Activated CD4-positive, alpha-beta T cell treated with anti-CD3 and anti-CD28 coated beads, Interleukin-2, amount 50 U/mL, for 24 hours (primary cell): Measurements from ENCODE around the gene PHLDA3.

Experiments used
- DNase-seq, 2 donors: peaks; one replicate each; pipeline ENCODE4 v3.0.0-alpha.2; 2020; ENCODE audit warnings: low read depth in 1 of 2, low spot score in 1 of 2

The PHLDA3 gene

DNA sequence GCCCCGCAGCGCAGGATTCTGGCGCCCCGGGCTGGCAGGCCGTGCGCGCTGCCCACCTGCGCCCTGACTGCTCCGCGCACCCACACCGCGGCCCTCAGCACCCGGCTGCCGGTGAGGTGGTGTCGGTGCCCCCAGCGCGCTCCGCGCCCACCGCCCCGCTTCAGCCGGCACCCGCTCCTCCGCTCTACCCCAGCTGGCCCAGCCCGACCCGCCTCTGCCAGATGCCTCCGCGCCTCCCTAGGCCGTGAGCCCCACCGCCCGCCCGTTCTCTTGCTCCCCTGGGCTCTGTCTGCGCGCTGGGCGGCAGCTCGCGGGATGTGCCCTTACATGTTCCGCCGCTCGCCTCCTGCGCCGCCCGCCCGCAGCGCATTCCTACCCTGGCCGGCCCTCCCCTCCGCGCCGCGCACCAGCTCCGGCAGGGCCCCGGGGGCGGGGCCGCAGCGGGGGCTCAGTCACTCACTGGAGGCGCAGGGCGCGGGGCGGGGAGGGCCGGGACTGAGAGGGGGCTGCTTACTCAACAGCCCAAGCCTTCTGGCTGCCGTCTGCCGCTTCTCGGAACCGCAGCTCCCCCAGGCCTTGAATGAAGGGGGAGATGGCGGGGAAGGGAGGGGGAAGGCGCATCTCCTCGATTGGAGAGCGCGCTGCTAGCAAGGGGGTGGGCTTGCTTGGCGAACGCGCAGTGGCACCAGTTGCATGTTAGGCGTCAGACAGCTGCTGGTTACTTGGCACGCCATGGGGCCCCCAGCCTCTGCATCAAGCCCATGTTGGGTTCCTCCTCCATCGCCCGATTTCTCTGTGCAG is at the start of gene PHLDA3:
Gene PHLDA3 (minus strand): TSS at position 345 of the 801 bp plus-strand sequence. CDS start 402 bp downstream, outside the sequence.
- DNase-seq = no peak

DNA sequence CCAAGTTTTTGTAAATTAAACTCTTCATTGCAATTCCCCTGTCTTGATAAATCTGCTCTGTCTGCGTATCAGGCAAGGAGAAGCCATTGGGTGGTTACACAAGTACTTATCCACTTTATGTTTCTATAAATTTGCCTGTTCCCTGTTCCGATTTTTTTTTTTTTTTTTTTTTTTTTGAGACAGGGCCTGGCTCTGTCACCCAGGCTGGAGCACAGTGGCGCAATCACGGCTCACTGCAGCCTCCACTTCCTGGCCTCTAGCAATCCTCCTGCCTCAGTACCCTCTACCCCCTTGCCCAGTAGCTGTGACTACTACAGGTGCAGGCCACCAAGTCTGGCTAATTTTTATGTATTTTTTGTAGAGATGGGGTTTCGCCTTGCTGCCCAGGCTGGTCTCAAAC is 49.1 kb upstream of the PHLDA3 start:
- DNase-seq = no peak

DNA sequence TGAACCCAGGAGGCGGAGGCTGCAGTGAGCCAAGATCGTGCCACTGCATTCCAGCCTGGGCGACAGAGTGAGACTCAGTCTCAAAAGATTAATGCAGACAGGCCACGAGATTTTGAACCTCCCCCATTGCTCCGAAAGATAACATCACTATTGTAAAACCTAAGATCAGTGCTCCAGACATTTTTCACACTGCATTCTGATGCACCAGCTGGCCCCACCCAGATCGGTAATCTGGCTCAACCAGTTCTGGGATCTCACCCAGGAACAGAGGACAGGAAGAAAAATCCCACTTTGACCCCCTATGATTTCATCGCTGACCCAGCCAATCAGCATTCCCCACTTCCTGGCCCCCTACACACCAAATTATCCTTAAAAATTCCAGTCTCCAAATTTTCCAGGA is 48.6 kb upstream of the PHLDA3 start:
- DNase-seq = no peak

DNA sequence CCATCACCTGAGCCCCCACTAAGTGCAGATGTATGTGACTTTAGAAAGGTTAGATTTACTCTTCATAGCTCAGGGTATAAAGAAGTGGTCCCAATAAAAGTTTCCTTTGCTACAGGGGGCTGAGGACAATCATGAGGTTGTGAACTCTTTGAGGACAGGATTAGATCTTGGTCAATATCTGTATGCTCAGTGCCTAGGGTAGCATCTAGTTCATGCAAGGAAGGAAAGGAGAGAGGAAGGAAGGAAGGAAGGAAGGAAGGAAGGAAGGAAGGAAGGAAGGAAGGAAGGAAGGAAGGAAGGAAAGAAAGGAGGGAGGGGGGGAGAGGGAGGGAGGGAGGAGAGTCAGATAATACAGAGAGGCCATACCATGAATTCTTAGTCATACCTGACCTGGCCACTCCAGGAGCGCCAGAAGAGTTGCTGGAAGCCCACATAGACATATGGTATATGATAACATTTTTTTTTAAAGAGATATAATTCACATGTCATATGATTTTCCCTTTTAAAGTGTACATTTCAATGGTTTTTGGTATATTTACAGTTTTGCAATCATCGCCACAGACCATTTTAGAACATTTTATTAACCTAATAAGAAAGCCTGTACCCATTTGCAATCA is 47.6 kb upstream of the PHLDA3 start:
- DNase-seq = no peak

DNA sequence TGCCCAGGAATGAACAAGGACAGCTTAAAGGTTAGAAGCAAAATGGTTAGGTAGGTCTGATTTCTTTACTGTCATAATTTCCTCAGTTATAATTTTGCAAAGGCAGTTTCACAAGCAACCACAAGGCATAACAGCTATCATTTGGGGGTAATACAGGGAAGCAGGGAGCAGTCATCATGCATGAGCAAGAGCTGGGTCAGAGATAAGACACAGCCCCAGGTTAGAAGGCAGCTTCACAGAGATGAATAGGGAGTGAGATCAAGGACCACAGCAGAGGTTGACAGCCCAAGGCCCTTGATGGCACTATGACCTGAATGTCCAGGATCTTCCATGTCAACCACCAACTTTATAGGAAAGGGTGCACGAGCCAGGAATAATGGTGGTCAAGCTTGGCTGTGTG is 46.9 kb upstream of the PHLDA3 start:
- DNase-seq = no peak

DNA sequence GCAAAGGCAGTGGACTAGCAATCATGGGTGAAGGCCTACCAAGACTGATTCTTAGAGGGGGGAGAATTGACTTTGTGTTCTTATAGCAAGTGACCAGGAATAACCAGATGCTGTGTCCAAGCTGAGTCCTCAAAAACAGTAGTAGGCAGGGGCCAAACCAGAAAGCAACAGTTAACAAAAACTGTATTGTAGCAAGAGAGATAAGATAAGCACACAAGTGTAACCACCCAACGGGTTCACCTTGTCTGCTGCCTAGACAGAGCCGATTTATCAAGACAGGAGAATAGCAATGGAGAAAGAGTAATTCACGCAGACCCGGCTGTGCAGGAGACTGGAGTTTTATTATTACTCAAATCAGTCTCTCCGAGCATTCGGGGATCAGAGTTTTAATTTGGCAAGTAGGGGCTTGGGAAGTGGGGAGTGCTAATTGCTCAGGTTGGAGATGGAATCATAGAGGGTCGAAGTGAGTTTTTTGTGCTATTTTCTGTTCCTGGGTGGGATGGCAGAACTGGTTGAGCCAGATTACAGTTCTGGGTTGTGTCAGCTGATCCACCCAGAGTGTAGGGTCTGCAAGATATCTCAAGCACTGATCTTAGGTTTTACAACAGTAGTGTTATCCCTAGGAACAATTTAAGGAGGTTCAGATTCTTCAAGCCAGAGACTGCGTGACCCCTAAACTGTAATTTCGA is 46.2 kb upstream of the PHLDA3 start:
- DNase-seq = no peak

DNA sequence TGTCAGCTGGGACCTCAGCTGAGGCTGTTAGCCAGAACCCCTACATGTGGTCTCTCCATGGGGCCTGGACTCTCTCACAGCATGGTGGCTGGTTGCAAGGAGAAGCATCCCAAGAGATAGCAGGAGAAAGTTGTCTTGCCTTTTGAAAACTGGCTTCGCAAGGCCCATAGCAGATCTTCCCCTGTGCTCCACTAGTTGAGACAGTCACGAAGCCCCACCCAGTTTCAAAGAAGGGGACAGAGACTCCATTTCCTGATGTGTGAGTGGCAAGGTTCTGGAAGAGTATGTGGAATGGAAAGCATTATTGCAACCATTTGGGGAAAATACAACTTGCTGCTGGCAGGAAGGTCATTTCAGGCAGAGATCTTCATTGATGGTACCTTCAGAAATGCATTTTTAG is 45.5 kb upstream of the PHLDA3 start:
- no peak for DNase-seq

DNA sequence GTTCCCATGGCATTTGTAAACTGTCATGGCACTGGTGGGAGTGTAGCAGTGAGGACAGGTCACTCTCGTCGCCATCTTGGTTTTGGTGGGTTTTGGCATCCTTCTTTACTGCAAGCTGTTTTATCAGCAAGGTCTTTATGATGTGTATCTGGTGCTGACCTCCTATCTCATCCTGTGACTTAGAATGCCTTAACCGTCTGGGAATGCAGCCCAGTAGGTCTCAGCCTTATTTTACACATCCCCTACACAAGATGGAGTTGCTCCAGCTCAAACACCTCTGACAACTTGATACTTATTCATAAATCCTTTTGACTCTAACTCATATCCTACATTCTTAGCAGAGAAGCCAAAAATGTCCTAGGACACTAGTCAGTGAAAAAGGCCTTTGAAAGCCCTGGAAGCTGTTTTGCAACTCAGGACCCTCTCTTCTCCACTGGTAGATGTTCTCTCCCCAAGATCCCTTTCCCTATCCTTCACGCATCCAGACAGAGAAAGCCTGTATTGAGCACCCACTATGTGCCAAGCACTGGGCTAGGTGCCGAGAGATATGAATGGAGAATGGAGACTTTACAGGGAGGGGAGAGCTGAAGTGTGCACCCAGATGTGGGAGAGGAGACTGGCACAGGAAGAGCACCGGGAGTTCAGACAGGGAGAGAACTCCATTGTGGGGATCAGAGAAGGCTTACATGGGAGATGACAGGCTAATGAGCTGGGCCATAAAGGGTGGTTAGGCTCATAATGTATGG is 44.7 kb upstream of the PHLDA3 start:
- DNase-seq = no peak

DNA sequence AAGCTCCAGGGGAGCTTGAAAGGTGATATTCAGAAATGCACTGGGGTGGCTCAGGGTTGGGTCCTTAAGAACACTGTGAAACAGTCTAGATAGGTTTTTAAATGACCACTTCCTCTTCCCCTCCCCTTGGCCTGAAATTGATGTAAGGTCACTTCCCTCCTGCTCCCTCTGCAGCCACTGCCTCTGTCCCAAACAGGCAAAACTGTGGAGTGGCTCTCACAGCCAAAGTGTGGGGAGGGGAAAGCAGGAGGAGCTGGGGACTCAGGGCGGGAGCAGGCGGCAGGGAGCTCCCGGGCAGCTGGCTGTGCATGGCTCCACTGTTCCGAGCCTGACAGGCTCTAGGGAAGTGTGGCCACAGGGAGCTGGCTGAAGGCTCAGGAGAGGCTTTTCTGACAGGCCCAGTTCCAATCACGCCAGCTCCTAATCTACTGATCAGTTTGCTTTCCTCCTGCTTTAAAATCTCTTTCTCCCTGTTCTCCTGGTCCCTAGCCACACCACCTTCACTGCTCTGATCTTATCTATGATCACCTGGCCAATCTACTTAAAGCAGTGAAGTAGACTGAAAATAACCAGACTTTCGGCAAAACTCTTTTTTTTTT is 43.1 kb upstream of the PHLDA3 start:
- DNase-seq = no peak

DNA sequence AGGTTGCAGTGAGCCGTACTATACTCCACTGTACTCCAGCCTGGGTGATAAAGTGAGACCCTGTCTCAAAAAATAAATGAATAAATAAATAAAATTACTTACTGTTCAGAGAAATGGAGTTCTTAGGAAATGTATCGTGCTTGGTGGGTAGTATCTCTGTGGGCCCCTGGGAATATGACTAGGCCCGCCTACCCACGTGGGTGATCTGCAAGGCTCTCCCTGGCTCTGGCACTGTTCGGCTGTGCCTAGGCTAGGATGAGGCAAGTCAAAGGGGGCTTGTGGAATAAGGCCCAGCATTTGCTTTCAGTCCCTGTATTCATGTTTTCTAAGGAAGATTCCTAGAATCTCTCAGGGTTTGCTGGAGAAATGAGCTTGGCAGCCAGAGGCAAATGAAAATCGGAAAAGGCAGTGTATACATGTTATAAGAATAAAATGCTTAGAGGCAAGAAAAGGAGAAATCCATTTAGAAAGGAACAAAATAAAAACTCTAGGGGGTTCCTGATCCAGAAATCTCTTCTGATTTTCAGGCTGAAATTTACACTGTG is 42.5 kb upstream of the PHLDA3 start:
- no peak for DNase-seq

DNA sequence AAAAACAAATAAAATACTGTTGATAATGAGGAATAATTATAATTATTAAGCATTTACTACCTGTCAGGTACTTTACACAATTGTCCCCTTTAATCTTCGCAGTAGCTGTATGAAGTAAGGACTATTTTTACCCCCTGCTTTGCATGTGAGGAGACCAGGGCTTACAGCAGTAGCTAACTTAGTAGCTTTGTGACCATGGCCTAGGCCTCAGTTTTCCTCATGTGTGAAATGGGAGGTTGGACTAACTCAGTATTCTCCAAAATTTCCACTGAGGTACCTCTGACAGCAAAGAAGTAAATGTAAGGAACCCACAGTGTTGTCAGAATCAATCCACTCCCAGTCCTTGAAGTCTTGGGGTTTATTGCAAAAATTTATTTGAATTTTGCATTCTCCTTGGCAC is 41.7 kb upstream of the PHLDA3 start:
- no peak for DNase-seq

DNA sequence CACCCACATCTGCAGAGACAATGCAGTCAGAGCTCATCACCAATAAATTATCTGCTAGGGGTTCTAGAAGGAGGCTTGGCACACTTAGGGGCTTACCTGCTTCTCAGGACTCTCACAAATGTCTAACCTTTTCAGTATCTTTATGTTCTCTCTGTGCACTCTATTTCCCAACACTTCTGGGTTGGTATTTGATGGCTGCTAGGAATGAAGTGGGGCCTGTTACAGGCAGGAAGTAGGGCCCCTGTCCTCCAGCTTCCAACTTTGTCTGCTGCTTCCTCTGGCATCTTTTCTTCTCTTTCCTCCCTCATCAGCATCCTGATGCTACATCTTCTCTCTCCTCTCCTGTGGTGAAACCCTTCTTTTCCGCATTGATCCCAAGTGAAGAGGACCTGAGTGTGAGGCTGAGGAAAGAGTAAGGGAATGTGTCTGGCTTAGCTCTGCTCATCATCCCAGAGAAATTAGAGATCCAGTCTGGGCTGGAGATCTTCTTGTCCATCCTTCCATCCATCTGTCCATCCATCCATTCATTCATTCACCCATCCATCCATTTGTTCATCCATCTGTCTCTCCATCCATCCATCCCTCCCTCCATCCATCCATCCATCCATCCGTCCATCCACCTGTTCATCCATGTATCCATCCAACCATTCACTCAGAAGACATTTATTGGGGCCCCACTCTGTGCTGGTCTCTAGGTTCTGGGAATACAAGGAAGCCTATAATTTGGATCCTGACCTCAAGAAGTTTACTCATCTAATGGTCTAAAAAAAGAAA is 40.8 kb upstream of the PHLDA3 start:
- DNase-seq = no peak

DNA sequence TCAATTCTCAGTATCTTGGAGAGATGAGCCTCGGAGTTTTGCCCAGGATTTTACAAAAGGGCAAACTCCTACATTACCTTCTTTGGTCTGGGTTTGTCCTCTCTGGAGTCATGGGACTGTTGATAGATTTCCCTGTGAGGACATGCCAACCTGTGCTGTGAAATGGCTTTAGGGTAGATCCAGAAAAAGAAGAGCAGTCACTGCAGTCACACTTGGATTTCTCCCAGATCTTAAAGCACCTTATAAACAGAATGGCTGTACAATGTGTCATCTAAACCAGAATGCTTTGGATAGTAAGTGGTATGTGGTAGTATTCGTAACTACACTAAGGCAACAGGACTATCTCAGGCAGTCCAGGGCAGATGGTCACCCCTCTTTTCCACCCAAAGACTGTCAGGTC is 39.8 kb upstream of the PHLDA3 start:
- no peak for DNase-seq

DNA sequence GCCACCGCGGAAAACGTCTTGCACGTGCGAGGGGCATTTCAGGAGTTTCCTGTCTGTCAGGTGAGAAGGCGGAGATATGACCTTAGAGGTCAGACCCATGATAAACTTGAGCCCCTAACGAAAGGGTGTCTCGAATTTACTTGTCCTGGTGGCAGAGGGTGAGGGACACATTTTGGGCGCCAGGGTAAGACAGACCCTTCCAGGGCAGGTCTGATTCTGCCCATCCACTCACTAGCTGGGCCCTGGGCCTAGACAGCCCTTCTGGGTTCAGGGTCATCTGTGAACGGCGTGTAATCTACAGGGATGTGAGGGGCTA is 38.3 kb upstream of the PHLDA3 start:
- no peak for DNase-seq

DNA sequence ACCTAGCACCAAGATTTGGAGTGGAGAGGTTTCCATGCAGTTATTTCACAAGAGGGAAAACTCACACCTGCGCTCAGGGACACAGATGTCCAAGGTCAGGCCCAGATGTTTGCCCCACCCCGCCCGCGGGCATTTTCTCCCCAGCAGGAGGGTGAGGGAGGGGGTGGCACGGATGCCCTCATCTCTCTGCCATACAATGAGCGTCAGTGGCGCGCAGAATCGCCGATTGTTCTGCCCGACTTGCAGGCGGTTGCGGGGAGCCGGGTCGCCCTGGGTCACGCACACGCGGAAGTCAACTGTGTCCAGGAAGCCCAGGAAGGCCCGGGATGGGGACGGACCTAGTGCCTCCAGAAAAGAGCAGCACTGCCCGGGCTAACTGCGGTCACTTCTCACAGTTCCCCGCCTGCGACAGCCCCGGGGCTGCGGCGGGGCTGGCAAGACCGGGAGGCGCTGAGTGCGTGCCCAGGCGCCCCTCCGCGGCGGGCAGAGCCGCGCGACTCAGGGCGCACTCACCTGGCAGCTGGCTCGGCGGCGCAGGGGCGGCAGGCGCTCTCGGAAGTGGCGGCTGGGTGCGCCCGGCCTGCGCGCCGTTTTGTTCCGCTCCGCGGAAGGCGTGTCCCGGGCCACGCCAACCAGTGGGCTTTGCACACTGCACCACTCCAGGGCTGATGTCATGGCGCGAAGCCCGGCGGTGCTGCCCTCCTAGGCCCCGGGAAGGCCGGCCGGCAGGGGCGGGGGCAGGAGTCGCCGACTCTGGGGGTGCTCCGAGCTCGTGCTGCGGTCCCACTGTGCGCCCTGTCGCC is 37.8 kb upstream of the PHLDA3 start, which contains the start of gene CSRP1:
Gene CSRP1 (minus strand): TSS at position 567 of the 803 bp plus-strand sequence. CDS start 10,820 bp downstream, outside the sequence.
- DNase-seq = peak; percentile 65 to 69

DNA sequence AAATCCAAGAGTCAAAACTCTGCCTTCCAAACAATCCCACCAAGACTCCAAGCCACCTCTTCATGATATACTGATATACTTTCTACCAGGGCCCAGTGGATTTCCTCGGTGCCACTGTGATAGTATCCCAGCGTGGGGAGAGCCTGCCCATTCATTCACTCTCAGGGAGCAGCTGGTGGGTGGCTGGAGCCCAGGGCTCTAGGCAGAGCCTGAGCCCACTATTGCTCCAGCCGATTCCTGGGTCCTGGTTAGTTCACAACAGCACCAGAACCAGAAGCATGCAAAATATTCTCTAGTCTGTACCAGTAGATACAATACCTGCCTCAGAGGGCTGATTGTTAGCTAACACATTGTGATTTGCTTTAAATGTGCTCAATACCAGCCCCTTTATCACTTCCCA is 37.1 kb upstream of the PHLDA3 start:
- DNase-seq = no peak

DNA sequence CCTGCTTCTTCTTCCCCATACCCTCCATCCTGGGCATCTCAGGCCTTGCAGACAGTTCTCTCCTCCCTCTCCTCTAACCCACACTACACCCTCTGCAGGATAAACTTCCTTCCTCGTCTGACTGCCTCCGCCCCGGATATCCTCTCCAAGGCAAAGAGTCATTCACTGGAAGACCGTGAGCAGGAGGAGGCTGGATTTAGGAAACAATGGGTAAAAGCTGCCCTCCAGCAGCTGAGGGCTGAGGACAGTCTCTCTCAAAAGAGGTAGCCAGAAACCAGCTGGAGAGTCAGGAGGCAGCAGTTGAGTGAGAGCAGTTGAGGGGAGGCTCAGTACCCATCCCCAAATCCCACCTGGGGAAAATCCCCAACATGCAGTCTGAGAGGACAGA is 36.5 kb upstream of the PHLDA3 start:
- DNase-seq = no peak

DNA sequence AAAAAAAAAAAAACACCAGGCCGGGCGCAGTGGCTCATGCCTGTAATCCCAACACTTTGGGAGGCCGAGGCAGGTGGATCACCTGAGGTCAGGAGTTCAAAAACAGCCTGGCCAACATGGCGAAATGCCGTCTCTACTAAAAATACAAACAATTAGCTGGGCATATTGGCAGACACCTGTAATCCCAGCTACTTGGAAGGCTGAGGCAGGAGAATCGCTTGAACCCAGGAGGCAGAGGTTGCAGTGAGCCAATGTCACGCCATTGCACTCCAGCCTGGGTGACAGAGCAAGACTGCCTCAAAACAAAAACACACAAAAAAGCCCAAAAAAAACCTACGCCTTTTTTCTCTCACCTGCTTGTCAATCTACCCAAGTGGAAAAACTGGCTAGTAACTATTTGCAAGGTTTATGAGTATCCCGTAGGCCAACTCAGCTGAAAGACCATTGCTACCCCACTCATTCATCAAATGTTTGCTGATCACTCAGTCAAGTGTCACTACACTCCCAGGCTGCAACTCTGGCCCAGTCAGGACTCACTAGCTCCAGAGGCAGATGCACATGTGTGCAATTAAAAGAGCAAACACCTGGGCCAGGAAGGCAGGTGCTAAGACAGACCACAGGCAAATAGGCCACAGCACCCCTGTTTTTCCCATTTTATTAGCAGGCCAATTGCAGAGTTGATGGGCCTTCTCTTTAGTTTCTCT is 36.0 kb upstream of the PHLDA3 start:
- DNase-seq = no peak

DNA sequence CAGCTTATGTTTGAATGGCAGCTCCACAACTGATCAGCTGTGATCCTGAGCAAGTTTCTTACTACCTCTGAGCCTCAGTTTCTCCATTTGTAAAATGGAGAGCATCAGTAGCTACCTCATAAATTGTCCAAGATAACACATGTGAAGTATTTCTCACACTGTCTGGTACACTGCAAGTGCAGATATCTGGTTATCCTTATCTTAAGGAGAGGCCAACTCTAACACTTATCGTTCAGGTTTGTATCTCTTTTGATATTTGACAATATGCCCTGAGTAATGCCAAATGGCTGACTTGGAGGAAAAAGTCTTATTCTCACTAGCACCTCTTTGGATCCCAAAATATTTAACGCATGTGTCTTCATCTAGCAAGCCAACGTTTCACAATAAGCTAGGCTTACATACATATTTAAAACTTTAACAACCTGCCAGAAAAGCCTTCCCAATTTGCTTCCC is 35.2 kb upstream of the PHLDA3 start:
- DNase-seq = no peak
